ENCODE results near the gene HYAL2. TPM values are rescaled to one million over a fixed set of nuclear protein-coding genes. Genes with fewer than 3 reads are reported as not detected.

Gene HYAL2
- polyA plus RNA-seq, 1 donor, result 39.2 TPM

- DNase-seq, result peak; percentile 95
These were observed 28.2 kb upstream of the HYAL2 start, which contains the start of the genes CYB561D2 and NPRL2 for GRCh38 chr3:50350527-50351322. TSS of gene CYB561D2 (plus strand) at chr3:50350862. CDS start at chr3:50351434, 572 bp downstream. TSS of gene NPRL2 (minus strand) at chr3:50350775. CDS start at chr3:50350652, 123 bp downstream.

DNA sequence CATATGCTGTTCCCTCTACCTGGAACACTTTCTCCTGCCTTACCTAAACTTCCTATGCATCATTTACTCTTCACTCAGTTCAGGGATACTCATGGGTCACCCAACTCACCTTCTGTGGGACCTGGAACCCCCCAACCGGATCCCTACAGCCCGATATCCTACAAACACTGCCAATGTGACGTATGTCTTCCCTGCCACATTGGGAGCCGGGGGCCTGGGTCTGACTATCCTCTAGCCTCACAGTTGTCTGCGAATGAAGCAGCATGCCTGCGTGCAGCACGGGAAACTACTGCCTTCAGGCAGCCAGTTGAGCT lies 27.6 kb upstream of the HYAL2 start:
- DNase-seq, result no peak

DNA sequence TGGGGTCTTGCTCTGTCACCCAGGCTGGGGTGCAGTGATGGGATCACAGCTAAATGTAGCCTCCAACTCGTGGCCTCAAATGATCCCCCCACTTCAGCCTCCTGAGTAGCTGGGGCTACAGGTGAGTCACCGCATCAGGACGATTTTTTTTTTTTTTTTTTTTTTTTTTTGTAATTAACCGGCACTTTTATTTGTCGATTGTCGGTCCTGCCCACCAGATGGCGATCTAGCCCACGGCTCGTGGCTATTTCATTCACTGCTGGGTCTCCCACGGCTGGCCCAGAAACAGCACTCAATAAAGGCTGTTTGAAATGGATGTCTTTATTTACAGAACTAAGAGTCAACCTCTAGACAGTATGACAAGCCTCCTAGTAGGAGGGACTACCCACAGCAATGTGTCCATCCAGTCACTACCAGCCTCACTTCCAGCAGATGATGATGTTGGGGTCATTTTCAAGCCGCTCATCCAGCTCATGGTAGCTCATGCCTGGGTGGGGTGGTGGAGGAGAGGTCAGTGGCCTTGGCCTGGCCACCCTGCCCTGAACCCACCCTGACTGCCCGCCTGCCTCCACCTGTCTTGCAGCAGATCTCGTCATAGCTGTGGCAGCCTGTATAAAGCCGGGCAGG lies 24.8 kb upstream of the HYAL2 start:
- peak; percentile 73 for DNase-seq

DNA sequence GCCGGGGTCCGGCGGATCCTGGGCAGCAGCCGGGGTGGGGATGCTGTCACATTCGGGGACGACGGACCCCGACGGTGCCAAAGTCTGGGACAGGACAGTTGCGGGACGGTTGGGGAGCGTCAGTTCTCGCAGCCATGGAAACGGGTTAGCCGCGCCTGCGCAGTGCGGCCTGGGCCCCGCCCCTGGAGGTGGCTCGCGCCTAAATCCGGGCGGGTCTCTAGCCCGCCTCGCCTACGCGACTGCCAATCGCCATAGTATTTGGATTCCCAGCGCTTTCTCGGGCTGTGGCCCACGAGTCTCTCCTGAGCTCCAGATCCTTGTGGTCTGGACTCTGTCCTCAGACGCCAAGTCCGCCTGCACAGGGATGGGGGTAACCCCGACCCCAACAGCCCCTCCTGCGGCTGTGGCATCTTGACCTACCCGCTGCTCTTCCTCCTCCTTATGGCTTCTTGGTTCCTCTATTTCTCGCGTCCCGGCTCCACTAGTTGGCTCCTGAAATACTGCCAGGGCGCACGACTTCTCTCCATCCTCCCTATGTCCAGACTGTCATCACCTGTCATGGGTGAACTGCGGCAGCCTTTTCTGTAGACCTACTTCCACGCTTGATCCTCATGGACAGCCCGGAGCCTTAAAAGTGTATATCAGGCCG lies 23.2 kb upstream of the HYAL2 start, which contains the start of gene ZMYND10:
Gene ZMYND10, minus strand, starts transcription at position 147 of the 649 bp plus-strand sequence. CDS start 153 bp downstream, outside the sequence.
- DNase-seq, result no peak

DNA sequence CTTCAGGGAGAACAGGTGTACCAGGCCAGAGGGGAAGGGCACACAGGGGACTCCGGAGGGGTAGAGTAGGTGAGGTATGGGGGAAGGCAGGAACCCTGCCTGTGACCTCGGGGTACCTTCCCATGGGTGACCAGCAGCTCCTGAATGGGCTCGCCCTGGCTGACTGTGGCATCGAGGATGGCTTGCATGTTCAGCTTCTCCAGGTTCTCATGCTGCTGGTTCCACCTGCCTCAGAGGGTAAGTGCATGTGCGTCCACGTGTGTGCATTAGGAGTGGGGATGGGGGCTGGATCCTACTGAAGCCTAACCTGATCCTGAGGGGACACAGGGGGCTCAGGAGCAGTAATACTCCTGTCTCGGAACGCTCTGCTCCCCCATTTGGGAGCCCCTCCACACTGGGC lies 22.5 kb upstream of the HYAL2 start:
- no peak for DNase-seq

DNA sequence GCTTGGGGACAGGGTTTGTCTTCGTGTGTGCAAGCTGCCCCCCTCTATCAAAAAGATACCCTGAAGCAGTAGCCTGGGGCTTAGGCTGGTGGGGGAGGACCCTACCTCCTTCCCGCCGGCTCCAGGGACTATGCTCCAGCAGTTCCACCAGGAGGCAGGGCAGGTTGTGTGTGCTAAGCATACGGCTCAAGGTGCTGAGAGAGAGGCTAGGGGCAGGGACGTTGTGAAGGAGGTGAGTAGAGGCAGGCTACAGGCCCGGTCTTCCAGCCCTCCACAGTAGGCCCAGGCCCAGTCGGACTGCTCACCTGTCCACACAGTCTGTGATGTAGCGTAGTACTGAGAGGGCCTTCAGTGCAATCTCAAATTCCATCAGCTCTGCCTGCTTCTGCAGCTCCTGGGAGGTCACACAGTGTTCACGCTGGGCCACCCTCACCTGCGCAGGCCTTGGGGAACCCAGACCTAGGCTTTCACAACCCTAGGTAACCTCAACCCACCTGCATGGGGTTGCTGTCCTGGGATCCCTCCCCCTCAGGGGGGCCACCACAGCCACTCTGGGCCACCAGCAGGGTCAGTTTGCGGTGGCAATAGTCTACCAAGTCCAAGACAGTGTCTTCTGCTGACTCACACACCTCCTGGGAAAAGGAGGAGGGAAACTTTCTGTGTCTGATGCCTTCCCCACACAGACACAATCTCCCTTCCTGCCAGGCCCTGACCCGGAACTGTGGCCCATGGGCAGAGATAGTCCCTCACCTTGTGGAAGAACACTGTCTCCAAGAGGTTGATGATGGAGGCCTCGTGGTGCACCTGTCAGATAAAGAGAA lies 20.5 kb upstream of the HYAL2 start:
- DNase-seq, result no peak

- DNase-seq, result no peak
These were observed 19.6 kb upstream of the HYAL2 start for GRCh38 chr3:50341996-50342650.

DNA sequence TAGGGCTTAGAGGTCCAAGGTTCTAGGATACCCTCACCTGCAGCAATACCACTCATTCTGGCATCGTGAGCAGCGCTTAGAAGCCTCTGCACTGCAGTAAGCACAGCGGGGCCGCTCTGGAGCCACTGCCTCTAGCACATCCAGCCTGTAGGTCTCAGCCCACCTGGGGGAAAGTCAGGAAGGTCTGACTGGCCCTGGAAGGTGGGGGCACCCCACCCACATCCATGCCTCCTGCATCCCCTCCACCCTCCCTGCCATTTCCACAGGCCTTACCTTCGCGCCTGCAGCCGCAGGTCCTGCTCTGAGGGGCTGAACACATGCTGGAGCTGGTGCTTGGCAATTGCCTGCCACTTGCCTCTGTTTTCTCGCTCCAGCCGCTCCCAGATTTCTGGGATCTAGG lies 19.0 kb upstream of the HYAL2 start:
- DNase-seq, result no peak

DNA sequence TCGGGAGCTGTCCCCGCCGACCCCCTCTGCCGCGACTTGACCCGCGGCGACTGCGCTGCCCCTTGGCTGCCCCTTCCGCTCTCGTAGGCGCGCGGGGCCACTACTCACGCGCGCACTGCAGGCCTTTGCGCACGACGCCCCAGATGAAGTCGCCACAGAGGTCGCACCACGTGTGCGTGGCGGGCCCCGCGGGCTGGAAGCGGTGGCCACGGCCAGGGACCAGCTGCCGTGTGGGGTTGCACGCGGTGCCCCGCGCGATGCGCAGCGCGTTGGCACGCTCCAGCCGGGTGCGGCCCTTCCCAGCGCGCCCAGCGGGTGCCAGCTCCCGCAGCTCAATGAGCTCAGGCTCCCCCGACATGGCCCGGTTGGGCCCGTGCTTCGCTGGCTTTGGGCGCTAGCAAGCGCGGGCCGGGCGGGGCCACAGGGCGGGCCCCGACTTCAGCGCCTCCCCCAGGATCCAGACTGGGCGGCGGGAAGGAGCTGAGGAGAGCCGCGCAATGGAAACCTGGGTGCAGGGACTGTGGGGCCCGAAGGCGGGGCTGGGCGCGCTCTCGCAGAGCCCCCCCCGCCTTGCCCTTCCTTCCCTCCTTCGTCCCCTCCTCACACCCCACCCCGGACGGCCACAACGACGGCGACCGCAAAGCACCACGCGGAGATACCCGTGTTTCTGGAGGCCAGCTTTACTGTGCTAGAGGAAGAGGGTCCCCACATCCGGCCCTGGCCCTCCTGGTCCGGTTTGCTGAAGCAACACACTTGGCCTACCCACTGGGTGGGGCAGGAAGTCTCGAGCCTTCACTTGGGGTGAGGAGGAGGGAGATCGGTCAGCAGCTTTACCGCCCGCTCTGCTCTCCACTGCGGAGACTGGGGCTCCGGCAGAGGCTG lies 18.1 kb upstream of the HYAL2 start, which contains the start of gene RASSF1:
Gene RASSF1, minus strand, starts transcription at position 389 of the 882 bp plus-strand sequence. Its CDS starts 31 bp downstream, at position 358.
- DNase-seq, result peak; percentile 91

GRCh38 chr3:50340147-50340447 lies 17.6 kb upstream of the HYAL2 start:
- no peak for DNase-seq

DNA sequence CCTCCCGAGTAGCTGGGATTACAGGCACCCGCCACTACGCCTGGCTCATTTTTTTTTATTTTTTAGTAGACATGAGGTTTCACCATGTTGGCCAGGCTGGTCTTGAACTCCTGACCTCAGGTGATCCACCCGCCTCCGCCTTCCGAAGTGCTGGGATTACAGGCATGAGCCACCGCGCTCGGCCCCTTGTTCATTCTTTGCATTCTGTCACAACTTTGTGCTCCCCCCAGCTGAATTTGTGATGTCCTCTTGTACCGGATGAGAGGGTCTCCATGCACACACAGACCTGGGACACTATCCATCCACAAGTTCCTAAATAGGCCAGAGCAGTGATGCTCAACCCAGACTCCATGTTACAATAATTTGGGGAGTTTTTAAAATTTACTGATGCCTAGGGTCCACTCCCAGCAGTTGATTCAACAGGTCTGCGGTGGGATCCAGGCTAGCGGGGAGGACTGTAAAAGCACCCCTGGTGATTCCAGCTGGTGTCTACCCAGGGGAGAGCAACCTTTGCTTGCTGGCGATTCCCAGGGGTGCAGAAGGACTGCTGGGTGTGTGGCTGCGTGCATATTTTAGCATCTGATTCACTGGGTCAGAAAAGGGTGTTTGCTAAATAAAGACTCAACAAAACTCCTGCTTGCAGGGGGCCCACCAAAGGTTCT lies 17.1 kb upstream of the HYAL2 start:
- DNase-seq, result no peak

DNA sequence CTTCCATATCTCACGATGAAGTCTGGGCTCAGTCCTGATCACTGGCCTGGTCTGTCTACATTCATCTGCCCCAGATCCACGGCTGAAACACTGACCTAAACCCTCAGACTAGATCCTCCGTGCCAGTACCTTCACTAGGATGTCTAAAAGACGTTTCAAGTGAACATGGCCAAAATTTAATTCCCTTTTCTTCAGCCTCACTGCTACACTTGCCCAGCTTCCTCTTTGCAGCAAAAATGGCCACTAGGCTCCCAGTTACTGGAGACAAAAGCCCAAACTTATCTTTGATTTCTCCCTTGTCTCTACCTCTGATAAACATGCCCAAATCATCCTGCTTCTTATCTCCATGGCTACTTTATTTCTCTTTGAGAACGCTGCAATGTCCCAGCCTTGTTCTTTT lies 16.4 kb upstream of the HYAL2 start:
- DNase-seq, result no peak

GRCh38 chr3:50337175-50337861 lies 14.8 kb upstream of the HYAL2 start:
- DNase-seq, result peak; percentile 99

- no peak for DNase-seq
These were observed 14.1 kb upstream of the HYAL2 start for GRCh38 chr3:50336452-50337174.

GRCh38 chr3:50334339-50335075 lies 12.0 kb upstream of the HYAL2 start:
- no peak for DNase-seq

DNA sequence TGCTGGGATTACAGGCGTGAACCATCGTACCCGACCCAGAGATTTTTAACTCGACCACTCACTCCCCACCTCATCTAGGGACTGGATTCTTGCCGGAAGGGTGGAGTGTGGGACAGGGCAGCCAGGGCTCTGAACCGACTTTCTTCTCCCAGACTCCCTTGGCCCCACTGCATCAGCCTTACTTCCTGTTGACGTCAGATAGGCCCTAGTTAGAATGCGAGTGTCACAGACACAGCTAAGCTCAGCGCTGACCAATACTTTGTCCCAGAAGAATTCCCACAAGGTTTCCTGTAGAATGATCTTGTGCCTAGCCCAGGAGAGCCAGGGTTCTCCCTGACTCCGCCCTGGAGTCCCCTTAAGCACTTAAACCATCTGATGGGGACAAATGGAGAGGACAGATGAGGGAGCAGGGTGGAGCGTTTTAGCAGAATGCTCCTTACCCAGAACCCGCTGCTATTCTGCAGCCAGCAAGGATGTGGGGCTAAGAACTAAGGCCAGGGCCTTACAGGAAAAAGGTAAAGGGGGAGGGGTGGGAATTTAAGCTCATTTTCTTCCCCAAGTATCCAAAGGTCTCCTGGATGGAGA lies 11.3 kb upstream of the HYAL2 start:
- no peak for DNase-seq

DNA sequence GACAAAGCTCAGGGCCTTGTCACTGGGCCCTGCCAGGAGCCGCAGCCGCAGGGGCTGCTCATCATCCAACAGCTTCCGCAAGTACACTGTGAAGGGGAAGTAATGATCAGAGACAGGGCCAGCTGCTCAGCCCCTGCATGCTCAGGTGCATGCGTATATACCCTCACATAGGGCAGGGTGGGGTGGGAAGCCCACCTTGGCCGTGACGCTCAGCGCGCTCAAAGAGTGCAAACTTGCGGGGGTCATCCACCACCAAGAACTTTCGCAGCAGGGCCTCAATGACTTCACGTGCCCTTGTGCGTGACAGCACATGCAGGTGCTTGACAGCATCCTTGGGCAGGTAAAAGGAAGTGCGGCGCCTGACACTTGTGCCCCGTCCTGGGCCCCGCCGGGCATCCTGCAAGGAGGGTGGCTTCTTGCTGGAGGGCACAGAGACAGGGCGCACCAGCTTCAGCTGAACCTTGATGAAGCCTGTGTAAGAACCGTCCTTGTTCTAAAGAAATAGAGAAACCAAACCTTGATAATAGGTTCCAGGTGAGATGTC lies 8.9 kb upstream of the HYAL2 start:
- no peak for DNase-seq

- DNase-seq, result no peak
These were observed 7.8 kb upstream of the HYAL2 start for GRCh38 chr3:50330330-50330729.

Data from hindlimb muscle (tissue), 1 donor.